ENCODE measurements around the gene ADAMTS12. TPM values are rescaled to one million over a fixed set of nuclear protein-coding genes. Genes with fewer than 3 reads are reported as not detected.

Gene ADAMTS12
- total RNA-seq, 1 experiment from 2014 or later: 6.2 TPM

GRCh38 chr5:33637011-33637410, 254.8 kb downstream of the ADAMTS12 start:
- no peaks in the 10 kb centered on the region for H3K27me3 Mint-ChIP-seq (ENCODE audit: low read depth)
- H2AK5ac ChIP-seq (ENCODE audit: insufficient read length, low read length): no peak overlapping the region
- H3K27me3 ChIP-seq (ENCODE audit: insufficient read depth, low read length): no peaks in the 10 kb centered on the region
- no peak overlapping the region for H3K27ac ChIP-seq (ENCODE audit: insufficient read length, low read depth, low read length)
- no peak overlapping the region for H3K56ac ChIP-seq (ENCODE audit: insufficient read length, low read depth, low read length)
- no peak overlapping the region for H2BK15ac ChIP-seq (ENCODE audit: low read depth, low read length)
- H2BK20ac ChIP-seq (ENCODE audit: low read depth, low read length, poor library complexity, severe bottlenecking): no peak overlapping the region
- TF ChIP-seq, protein P1, sequence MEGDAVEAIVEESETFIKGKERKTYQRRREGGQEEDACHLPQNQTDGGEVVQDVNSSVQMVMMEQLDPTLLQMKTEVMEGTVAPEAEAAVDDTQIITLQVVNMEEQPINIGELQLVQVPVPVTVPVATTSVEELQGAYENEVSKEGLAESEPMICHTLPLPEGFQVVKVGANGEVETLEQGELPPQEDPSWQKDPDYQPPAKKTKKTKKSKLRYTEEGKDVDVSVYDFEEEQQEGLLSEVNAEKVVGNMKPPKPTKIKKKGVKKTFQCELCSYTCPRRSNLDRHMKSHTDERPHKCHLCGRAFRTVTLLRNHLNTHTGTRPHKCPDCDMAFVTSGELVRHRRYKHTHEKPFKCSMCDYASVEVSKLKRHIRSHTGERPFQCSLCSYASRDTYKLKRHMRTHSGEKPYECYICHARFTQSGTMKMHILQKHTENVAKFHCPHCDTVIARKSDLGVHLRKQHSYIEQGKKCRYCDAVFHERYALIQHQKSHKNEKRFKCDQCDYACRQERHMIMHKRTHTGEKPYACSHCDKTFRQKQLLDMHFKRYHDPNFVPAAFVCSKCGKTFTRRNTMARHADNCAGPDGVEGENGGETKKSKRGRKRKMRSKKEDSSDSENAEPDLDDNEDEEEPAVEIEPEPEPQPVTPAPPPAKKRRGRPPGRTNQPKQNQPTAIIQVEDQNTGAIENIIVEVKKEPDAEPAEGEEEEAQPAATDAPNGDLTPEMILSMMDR (conservative IDR thresholded peaks at IDR 0.05): no peak
- H4K91ac ChIP-seq (ENCODE audit: insufficient read length, low read depth, low read length): no peak overlapping the region
- no peak overlapping the region for H3K4me3 Mint-ChIP-seq
- H2BK120ac ChIP-seq (ENCODE audit: low read depth, low read length, poor library complexity, severe bottlenecking): no peak overlapping the region
- no peaks in the 10 kb centered on the region for H3K4me1 Mint-ChIP-seq
- H4K5ac ChIP-seq (ENCODE audit: insufficient read length, low read depth, low read length): no peak overlapping the region
- no peak overlapping the region for H4K8ac ChIP-seq (replicated peaks; ENCODE audit: insufficient read length, low read depth, low read length)
- H3K9ac ChIP-seq (ENCODE audit: extremely low read depth, insufficient read length, low read length): no peak overlapping the region
- H2BK12ac ChIP-seq (ENCODE audit: insufficient read length, low read depth, low read length): no peak overlapping the region
- no peak overlapping the region for H2AFZ ChIP-seq (ENCODE audit: low read length)
- no peaks in the 10 kb centered on the region for H3K9me3 Mint-ChIP-seq
- no peak overlapping the region for H3K23ac ChIP-seq (ENCODE audit: insufficient read length, low read depth, low read length)
- no peaks in the 10 kb centered on the region for H3K79me1 ChIP-seq (ENCODE audit: insufficient read depth, low read depth, low read length, poor library complexity, severe bottlenecking)
- no peaks in the 10 kb centered on the region for H4K20me1 ChIP-seq (ENCODE audit: control insufficient read depth, insufficient read depth, insufficient read length)
- H3T11ph ChIP-seq (ENCODE audit: low read length): no peak overlapping the region
- H3K9me3 ChIP-seq (ENCODE audit: control insufficient read depth, low read depth, low read length): no peaks in the 10 kb centered on the region
- no peaks in the 10 kb centered on the region for H3K79me2 ChIP-seq (ENCODE audit: insufficient read depth, low read length)
- no peaks in the 10 kb centered on the region for H3K36me3 Mint-ChIP-seq (ENCODE audit: insufficient read depth in 1 of 3, low read depth in 3 of 3)
- no peak overlapping the region for H3K27ac Mint-ChIP-seq
- no peak overlapping the region for H3K4ac ChIP-seq (ENCODE audit: low read depth, low read length)
- H3K18ac ChIP-seq (ENCODE audit: insufficient read length, low read depth, low read length): no peak overlapping the region
- no peak overlapping the region for H2BK5ac ChIP-seq (ENCODE audit: insufficient read length, low read length)
- no peaks in the 10 kb centered on the region for H3K23me2 ChIP-seq (ENCODE audit: insufficient read length, low read depth, low read length, poor library complexity, severe bottlenecking)
- no peak for DNase-seq
- no peak overlapping the region for H3K4me2 ChIP-seq (ENCODE audit: insufficient read depth, insufficient read length, low read length)
- H3K14ac ChIP-seq (ENCODE audit: insufficient read depth, low read length): no peak overlapping the region
- no peaks in the 10 kb centered on the region for H3K4me1 ChIP-seq (ENCODE audit: insufficient read depth, low read length)
- WGBS (ENCODE audit: extremely low coverage, insufficient read length, low lambda C conversion rate): no CpG with 5 or more reads among the region's 3 CpGs

Measured in H9 (cell line).